ENCODE measurements around the gene BCAR1.

The BCAR1 gene

GRCh38 chr16:75202069-75202590 is 49.3 kb downstream of the BCAR1 start:
- H3K27me3 Mint-ChIP-seq = peaks cover 14 to 34% of the 10 kb centered on the region in 2 donors
- peaks cover 2% of the 10 kb centered on the region for H3K36me3 Mint-ChIP-seq (ENCODE audit: insufficient read depth)
- no peak for ATAC-seq (replicated peaks)
- no peaks in the 10 kb centered on the region for H3K9me3 Mint-ChIP-seq
- no peak overlapping the region for H3K27ac Mint-ChIP-seq
- H3K4me3 Mint-ChIP-seq = no peak overlapping the region
- peaks cover 9% of the 10 kb centered on the region in 2 donors for H3K4me1 Mint-ChIP-seq (ENCODE audit: low read depth in 2 of 2)
- DNase-seq = no peak

DNA sequence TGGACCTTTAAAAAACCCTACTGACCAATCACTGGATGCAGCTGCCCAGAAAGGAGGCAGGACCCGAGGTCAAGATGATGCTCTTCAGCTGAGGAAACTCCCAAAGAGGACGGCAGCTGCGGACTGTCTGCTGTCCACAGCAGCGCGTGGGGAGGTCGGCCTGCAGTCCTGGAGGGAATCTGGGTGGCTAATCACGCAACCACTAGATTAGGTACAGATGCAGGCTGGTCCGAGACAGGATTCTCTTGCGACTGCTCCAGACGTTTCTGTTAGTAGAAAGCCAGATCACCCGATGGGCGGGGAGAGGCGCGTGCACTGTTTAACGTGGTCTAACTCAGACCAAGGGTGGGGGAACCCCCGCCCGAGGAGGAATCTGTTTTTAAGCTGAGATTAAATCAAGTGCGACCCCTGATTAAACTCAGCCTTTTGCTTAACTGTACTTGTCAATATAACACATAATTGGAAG is 53.3 kb downstream of the BCAR1 start:
- H3K9me3 Mint-ChIP-seq = no peaks in the 10 kb centered on the region
- no peak for DNase-seq
- H3K27me3 Mint-ChIP-seq = peaks cover 14 to 49% of the 10 kb centered on the region in 2 donors
- ATAC-seq (replicated peaks) = no peak
- H3K27ac Mint-ChIP-seq = no peak overlapping the region
- H3K4me1 Mint-ChIP-seq (ENCODE audit: low read depth in 2 of 2) = peaks cover 9% of the 10 kb centered on the region in 2 donors
- H3K36me3 Mint-ChIP-seq (ENCODE audit: insufficient read depth) = peaks cover 2% of the 10 kb centered on the region
- H3K4me3 Mint-ChIP-seq = no peak overlapping the region

DNA sequence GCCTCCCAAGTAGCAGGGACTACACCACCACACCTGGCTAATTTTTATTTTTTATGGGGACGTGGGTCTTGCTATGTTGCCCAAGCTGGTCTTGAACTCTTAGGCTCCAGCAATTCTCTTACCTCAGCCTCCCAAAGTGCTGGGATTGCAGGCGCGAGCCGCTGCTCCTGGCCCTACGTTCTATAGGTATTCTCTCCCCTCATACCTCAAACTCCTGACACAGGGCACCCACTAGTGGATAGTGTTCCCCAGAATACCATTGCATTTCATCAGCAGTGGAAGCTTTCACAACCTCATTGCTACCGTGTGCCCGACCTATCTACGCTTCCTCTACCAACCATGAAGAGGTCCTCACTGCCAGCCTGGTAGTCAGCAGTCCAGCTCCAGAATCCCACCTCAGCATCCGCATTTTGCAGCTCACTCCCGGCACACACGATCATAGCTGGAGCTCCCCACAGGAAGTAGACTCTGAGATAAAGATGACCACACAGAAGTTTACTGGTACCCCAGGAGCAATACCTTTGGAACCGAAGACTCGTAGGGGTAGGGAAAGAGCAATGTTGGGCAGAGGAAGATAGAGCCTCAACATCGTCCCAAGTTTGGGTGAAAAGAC is 53.8 kb downstream of the BCAR1 start:
- Mint-ChIP-seq H3K36me3 (ENCODE audit: insufficient read depth) (peaks cover 2% of the 10 kb centered on the region), H3K4me3 (no peak overlapping the region)

GRCh38 chr16:75196836-75197235 is 54.6 kb downstream of the BCAR1 start:
- Mint-ChIP-seq H3K4me3 (no peak overlapping the region), H3K27me3 (peaks cover 19 to 58% of the 10 kb centered on the region in 2 donors), H3K9me3 (no peaks in the 10 kb centered on the region), H3K36me3 (ENCODE audit: insufficient read depth) (peaks cover 2% of the 10 kb centered on the region), H3K27ac (no peak overlapping the region), H3K4me1 (ENCODE audit: low read depth in 2 of 2) (peaks cover 9% of the 10 kb centered on the region in 2 donors)
- ATAC-seq (replicated peaks) (no peak), DNase-seq (no peak)

More for the DNA sequence above, 53.8 kb downstream of the BCAR1 start:
- H3K27me3 Mint-ChIP-seq = peaks cover 18 to 55% of the 10 kb centered on the region in 2 donors
- no peak for ATAC-seq (replicated peaks)
- peaks cover 9% of the 10 kb centered on the region in 2 donors for H3K4me1 Mint-ChIP-seq (ENCODE audit: low read depth in 2 of 2)
- no peak overlapping the region for H3K27ac Mint-ChIP-seq
- no peaks in the 10 kb centered on the region for H3K9me3 Mint-ChIP-seq
- no peak for DNase-seq

GRCh38 chr16:75195811-75196790 is 55.3 kb downstream of the BCAR1 start:
- no peaks in the 10 kb centered on the region for H3K9me3 Mint-ChIP-seq
- no peak overlapping the region for H3K4me3 Mint-ChIP-seq
- H3K27ac Mint-ChIP-seq = no peak overlapping the region
- peaks cover 19 to 54% of the 10 kb centered on the region in 2 donors for H3K27me3 Mint-ChIP-seq
- H3K4me1 Mint-ChIP-seq (ENCODE audit: low read depth in 2 of 2) = peaks cover 6% of the 10 kb centered on the region in 2 donors
- ATAC-seq (replicated peaks) = no peak
- no peak for DNase-seq
- H3K36me3 Mint-ChIP-seq (ENCODE audit: insufficient read depth) = peaks cover 2% of the 10 kb centered on the region

DNA sequence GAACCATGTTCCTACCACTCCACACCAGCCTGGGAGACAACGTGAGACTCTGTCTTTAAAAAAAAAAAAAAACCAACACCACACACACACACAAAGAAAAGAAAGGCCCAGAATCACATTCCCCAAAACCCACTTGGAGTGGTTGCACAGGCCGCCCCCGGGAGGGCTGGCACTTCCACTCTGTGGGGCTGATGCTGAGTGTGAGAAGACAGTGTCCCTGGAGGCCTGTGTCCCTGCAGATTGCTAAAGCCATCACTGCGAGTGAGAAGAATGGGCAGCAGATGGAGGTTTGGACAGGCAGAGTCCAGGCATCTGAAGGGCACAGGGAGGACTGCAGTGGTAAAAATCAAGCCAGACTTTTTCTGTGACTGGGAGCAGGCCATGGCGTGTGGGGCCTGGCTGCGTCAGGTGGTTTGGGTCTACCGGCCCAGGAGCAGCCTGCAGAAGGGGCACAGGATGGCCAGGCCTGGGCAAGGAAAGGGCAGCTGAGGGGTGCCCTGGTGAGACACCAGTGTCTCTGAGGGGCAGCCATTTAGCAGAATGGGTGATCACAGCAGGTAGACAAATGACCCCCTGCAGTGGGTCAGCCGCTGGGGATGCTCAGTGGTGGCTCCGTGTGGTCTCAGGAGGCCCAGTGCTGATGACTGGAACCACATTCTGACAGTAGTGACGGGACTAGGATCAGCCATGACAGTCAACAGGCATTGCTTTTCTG is 57.5 kb downstream of the BCAR1 start:
- peaks cover 0 to 4% of the 10 kb centered on the region in 2 donors for H3K4me1 Mint-ChIP-seq (ENCODE audit: low read depth in 2 of 2)
- DNase-seq = no peak
- peaks cover 27 to 54% of the 10 kb centered on the region in 2 donors for H3K27me3 Mint-ChIP-seq
- no peak overlapping the region for H3K4me3 Mint-ChIP-seq
- H3K36me3 Mint-ChIP-seq (ENCODE audit: insufficient read depth) = peaks cover 2% of the 10 kb centered on the region
- H3K9me3 Mint-ChIP-seq = no peaks in the 10 kb centered on the region
- ATAC-seq (replicated peaks) = no peak
- H3K27ac Mint-ChIP-seq = no peak overlapping the region

GRCh38 chr16:75193265-75193650 is 58.2 kb downstream of the BCAR1 start:
- ATAC-seq (replicated peaks) (no peak), DNase-seq (no peak)
- H3K27ac Mint-ChIP-seq = no peak overlapping the region
- H3K27me3 Mint-ChIP-seq = peaks cover 26 to 56% of the 10 kb centered on the region in 2 donors
- no peak overlapping the region for H3K4me3 Mint-ChIP-seq
- peaks cover 2% of the 10 kb centered on the region for H3K36me3 Mint-ChIP-seq (ENCODE audit: insufficient read depth)
- no peaks in the 10 kb centered on the region for H3K9me3 Mint-ChIP-seq
- peaks cover 0 to 4% of the 10 kb centered on the region in 2 donors for H3K4me1 Mint-ChIP-seq (ENCODE audit: low read depth in 2 of 2)

DNA sequence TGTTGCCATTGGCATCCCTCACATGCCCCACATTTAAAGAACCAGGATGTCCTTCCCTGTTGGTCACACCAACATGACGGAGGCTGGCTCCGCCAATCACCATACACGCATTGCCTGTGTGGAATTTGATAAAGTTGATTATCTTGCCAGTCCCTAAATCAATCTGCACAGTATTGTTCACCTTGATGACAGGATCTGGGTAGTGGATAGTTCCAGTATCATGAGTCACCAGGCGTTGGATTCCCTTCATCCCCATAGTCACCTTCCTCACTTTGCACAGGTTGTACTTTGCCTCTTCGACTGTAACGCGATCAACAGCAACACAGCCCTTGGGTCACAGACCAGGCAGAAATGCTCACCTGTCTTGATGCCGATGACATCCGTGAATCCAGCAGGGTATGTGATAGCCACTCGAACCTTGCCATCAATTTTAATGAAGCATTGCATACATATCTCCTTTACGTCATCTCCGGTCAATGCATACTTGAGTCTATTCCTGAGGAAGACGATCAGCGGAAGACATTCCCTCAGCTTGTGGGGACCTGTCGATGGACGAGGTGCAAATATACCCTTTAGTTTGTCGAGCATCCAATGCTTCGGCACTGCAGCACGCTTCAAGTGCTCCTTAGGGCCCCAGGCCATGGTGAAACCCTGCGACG is 58.7 kb downstream of the BCAR1 start:
- H3K36me3 Mint-ChIP-seq (ENCODE audit: insufficient read depth) = peaks cover 1% of the 10 kb centered on the region
- peaks cover 0 to 3% of the 10 kb centered on the region in 2 donors for H3K4me1 Mint-ChIP-seq (ENCODE audit: low read depth in 2 of 2)
- no peak for ATAC-seq (replicated peaks)
- no peak overlapping the region for H3K27ac Mint-ChIP-seq
- no peak overlapping the region for H3K4me3 Mint-ChIP-seq
- peaks cover 21 to 50% of the 10 kb centered on the region in 2 donors for H3K27me3 Mint-ChIP-seq
- H3K9me3 Mint-ChIP-seq = no peaks in the 10 kb centered on the region
- DNase-seq = no peak

DNA sequence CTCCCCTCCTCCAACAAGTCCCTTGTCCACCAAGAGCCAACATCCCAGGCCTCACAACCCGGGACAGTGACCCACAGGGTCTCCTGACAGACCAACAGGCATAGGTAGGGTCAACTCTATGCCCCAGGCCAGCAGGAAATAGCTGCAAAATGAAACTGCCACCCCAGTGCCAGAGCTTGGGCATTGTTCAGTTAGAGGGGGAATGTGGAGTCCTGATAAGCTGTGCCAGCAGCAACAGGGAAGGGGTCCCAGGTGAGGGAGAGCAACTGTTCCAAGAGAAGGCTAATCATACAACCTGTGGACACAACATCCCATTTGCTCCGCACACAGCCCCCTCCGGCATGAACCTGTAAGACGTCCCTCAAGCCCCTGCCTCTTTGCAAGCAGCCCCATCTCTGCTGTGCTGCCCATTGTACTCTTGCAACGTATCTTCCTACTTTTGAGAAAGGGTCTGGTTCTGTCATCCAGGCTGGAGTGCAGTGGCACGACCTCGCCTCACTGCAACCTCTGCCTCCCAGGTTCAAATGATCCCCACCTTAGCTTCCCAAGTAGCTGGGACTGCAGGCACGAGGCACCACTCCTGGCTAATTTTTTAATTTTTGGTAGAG is 61.7 kb downstream of the BCAR1 start:
- ATAC-seq (replicated peaks) = no peak

DNA sequence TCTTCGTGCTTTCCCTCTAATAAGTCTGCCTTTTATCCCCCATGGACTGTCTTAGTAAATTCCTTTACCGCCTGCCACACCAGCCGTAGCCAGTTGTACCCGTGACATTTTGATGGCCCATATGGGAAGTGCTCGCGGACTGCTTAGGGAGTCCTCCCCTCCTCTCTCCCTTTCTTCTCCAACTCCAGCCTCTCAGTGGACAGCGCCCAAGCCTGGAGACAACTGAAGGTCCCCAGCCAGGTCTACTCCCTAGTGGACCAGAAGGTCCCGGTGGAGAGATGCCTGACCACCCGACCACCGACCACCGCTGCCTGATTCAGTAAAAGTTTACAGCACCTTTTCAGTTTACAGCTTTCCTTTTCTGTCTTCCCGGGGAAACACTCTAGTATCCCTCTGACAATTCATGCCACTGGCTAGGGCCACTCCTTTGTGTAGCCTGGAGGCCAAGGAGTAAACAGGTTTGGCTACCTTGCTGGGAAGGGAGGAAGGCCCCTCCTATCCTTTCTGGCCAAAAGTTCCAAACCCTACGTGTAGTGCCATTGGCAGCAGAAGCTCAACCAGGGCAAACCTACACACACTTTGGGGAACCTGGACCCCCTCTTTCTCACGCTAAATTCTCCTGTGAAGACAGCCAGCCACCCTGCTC is 62.5 kb downstream of the BCAR1 start:
- Mint-ChIP-seq H3K27ac (no peak overlapping the region), H3K4me3 (no peak overlapping the region), H3K4me1 (ENCODE audit: low read depth in 2 of 2) (peaks cover 0 to 2% of the 10 kb centered on the region in 2 donors), H3K36me3 (ENCODE audit: insufficient read depth) (no peaks in the 10 kb centered on the region), H3K9me3 (no peaks in the 10 kb centered on the region), H3K27me3 (peaks cover 27 to 42% of the 10 kb centered on the region in 2 donors)
- DNase-seq (no peak), ATAC-seq (replicated peaks) (no peak)

More for the DNA sequence above, 61.7 kb downstream of the BCAR1 start:
- no peak for DNase-seq
- H3K27ac Mint-ChIP-seq = no peak overlapping the region
- H3K9me3 Mint-ChIP-seq = no peaks in the 10 kb centered on the region
- no peak overlapping the region for H3K4me3 Mint-ChIP-seq
- peaks cover 25 to 42% of the 10 kb centered on the region in 2 donors for H3K27me3 Mint-ChIP-seq
- no peaks in the 10 kb centered on the region for H3K36me3 Mint-ChIP-seq (ENCODE audit: insufficient read depth)
- peaks cover 0 to 2% of the 10 kb centered on the region in 2 donors for H3K4me1 Mint-ChIP-seq (ENCODE audit: low read depth in 2 of 2)

DNA sequence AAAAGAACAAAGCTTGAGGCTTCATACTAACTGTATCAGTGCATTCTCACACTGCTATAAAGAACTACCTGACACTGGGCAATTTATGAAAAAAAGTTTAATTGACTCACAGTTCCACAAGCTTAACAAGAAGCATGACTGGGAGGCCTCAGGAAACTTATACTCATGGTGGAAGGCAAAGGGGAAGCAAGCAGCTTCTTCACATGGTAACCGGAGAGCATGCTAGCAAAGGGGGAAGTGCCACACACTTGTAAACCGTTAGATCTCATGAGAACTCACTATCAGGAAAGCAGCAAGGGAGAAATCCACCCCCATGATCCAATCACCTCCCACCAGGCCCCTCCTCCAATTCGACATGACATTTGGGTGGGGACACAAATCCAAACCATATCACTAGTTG is 69.8 kb downstream of the BCAR1 start:
- H3K27me3 Mint-ChIP-seq = peaks cover 11 to 21% of the 10 kb centered on the region in 2 donors
- no peak for ATAC-seq (replicated peaks)
- H3K9me3 Mint-ChIP-seq = peaks cover 2 to 8% of the 10 kb centered on the region in 2 donors

DNA sequence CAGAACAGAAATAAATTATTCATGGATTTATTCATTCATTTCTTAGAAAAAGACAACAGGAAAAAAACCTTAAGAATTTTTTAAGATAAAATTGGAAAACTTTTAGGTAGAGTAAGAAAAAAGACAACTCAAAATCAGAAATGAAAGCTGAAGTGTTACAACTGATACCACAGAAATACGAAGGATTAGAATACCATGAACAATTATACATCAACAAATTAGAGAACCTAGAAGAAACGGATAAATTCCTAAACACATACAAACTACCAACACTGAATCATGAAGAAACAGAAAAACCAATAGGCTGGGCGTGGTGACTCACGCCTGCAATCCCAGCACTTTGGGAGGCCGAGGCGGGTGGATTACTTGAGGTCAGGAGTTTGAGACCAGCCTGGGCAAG is 72.2 kb downstream of the BCAR1 start:
- H3K4me3 Mint-ChIP-seq = no peak overlapping the region
- no peak overlapping the region for H3K27ac Mint-ChIP-seq
- H3K27me3 Mint-ChIP-seq = peaks cover 0 to 9% of the 10 kb centered on the region in 2 donors
- ATAC-seq (replicated peaks) (no peak), DNase-seq (no peak)
- H3K9me3 Mint-ChIP-seq = peaks cover 4 to 8% of the 10 kb centered on the region in 2 donors
- H3K36me3 Mint-ChIP-seq (ENCODE audit: insufficient read depth) = peaks cover 4% of the 10 kb centered on the region
- H3K4me1 Mint-ChIP-seq (ENCODE audit: low read depth in 2 of 2) = no peaks in the 10 kb centered on the region

More for the DNA sequence above, 69.8 kb downstream of the BCAR1 start:
- H3K4me3 Mint-ChIP-seq = no peak overlapping the region
- no peak overlapping the region for H3K27ac Mint-ChIP-seq
- DNase-seq = no peak
- H3K36me3 Mint-ChIP-seq (ENCODE audit: insufficient read depth) = peaks cover 4% of the 10 kb centered on the region
- H3K4me1 Mint-ChIP-seq (ENCODE audit: low read depth in 2 of 2) = no peaks in the 10 kb centered on the region
